HepG2 (cell line): ENCODE data around the gene BYSL. TPM values are rescaled to one million over a fixed set of nuclear protein-coding genes. Genes with fewer than 3 reads are reported as not detected.
A peak's percentile ranks its signal among the peaks of the same experiment; 100 is the strongest.

Experiments
- ATRX ChIP-seq: sonication (generic); formaldehyde crosslinking; IDR thresholded peaks from 2 replicates; pipeline ENCODE4 v1.4.0; 2020; ENCODE audit warnings: missing genetic modification reagents, borderline replicate concordance
- ELF4 ChIP-seq: sonication (generic); formaldehyde crosslinking; IDR thresholded peaks from 2 replicates; pipeline ENCODE4 v1.5.0; 2020; ENCODE audit warnings: missing genetic modification reagents, mild to moderate bottlenecking, moderate library complexity, borderline replicate concordance
- FOSL2 ChIP-seq: sonication (generic); formaldehyde crosslinking; IDR thresholded peaks from 2 replicates; pipeline ENCODE4 v1.4.0; 2020; ENCODE audit warnings: missing genetic modification reagents
- REST ChIP-seq, 2 experiments: IDR thresholded peaks; 2 replicates each; pipeline ENCODE4 v1.6.1; 2011 to 2012; ENCODE audit warnings: low read length in 2 of 2, borderline replicate concordance in 1 of 2, low read depth in 1 of 2, mild to moderate bottlenecking in 1 of 2, moderate library complexity in 1 of 2
- SMAD3 ChIP-seq: sonication (generic); formaldehyde crosslinking; IDR thresholded peaks from 2 replicates; pipeline ENCODE4 v1.4.0; 2020; ENCODE audit warnings: missing genetic modification reagents
- SMARCE1 ChIP-seq: fragments of 450-650 bp; IDR thresholded peaks from 2 replicates; pipeline ENCODE4 v1.6.1; 2017; ENCODE audit warnings: borderline replicate concordance
- TEF ChIP-seq: sonication (generic); formaldehyde crosslinking; IDR thresholded peaks from 2 replicates; pipeline ENCODE4 v1.5.0; 2020; ENCODE audit warnings: missing genetic modification reagents
- TP53 ChIP-seq: sonication (generic); formaldehyde crosslinking; conservative IDR thresholded peaks from 2 replicates; pipeline ENCODE4 v1.4.0; 2020; ENCODE audit warnings: missing genetic modification reagents
- UBTF ChIP-seq: sonication (generic); formaldehyde crosslinking; IDR thresholded peaks from 2 replicates; pipeline ENCODE4 v1.4.0; 2020; ENCODE audit warnings: mild to moderate bottlenecking, missing genetic modification reagents
- ZHX1 ChIP-seq: sonication (generic); formaldehyde crosslinking; IDR thresholded peaks from 2 replicates; pipeline ENCODE4 v1.8.1; 2022; ENCODE audit warnings: low read depth, mild to moderate bottlenecking, missing genetic modification reagents
- ZNF274 ChIP-seq: sonication (generic); formaldehyde crosslinking; IDR thresholded peaks from 2 replicates; pipeline ENCODE4 v1.5.1; 2020; ENCODE audit warnings: mild to moderate bottlenecking, missing genetic modification reagents
- ZNF691 ChIP-seq: sonication (generic); formaldehyde crosslinking; IDR thresholded peaks from 2 replicates; pipeline ENCODE4 v1.4.0; 2020; ENCODE audit warnings: missing genetic modification reagents, low read depth, mild to moderate bottlenecking, borderline replicate concordance
- ZNF770 ChIP-seq: sonication (generic); formaldehyde crosslinking; IDR thresholded peaks from 2 replicates; pipeline ENCODE4 v1.5.0; 2020; ENCODE audit warnings: mild to moderate bottlenecking, missing genetic modification reagents
- ZNF781 ChIP-seq: sonication (generic); formaldehyde crosslinking; IDR thresholded peaks from 2 replicates; pipeline ENCODE4 v1.5.1; 2020; ENCODE audit warnings: borderline replicate concordance, mild to moderate bottlenecking, missing genetic modification reagents; ENCODE audit errors: not compliant biosample characterization
- ZSCAN9 ChIP-seq: IDR thresholded peaks from 2 replicates; pipeline ENCODE4 v1.6.1; 2016; ENCODE audit warnings: borderline replicate concordance
- polyA plus RNA-seq, 8 experiments: library from polyadenylated mRNA; depleted of rRNA in 3 of 8; stranded (reverse) in 7 of 8; unstranded in 1 of 8; fragments of >200 nt; fragmentation: Illumina TruSeq in 4 of 8; extraction: Trizol in 4 of 8; gene quantifications; 2 replicates each; pipeline versions ENCODE4 v1.2.1 to v1.2.3, GENCODE V29; 2011 to 2016; ENCODE audit warnings: low read depth in 4 of 8, missing spikeins in 1 of 8, mixed read lengths in 1 of 8; ENCODE audit not compliant: insufficient read depth in 1 of 8
- total RNA-seq, 5 experiments: library from RNA; depleted of rRNA; stranded (reverse); fragments of >200 nt; fragmentation: Illumina TruSeq; extraction: Trizol; gene quantifications; 2 replicates each; pipeline ENCODE4 v1.2.3, GENCODE V29; 2016; ENCODE audit warnings: low read depth in 1 of 5

Gene BYSL
- total and polyA plus RNA-seq, 2 of the 13 experiments (the other 11 are each of a cell fraction or from before 2014, with no cell fraction given): 27.9 to 28.6 TPM

- TF ChIP-seq REST (IDR thresholded peaks at IDR 0.05; ENCODE audit: borderline replicate concordance in 1 of 2, low read depth in 1 of 2, low read length in 2 of 2) (no peak), UBTF (CRISPR knock-in tag) (no peak), ZNF781 (CRISPR knock-in tag) (peak; percentile 79), ZHX1 (CRISPR knock-in tag) (0 out of 2 replicates have a peak, but pooled peaks have one; percentile 3), ELF4 (CRISPR knock-in tag) (no peak), TEF (0 out of 2 replicates have a peak, but pooled peaks have one; percentile 20), ZSCAN9 (CRISPR knock-in tag) (no peak), ZNF691 (no peak), FOSL2 (CRISPR knock-in tag) (peak; percentile 38; the same call in 1 of the 2 replicates), ZNF274 (CRISPR knock-in tag) (no peak), TP53 (CRISPR knock-in tag) (no peak), ZNF770 (peak; percentile 25; the same call in 1 of the 2 replicates), ATRX (CRISPR knock-in tag) (no peak), SMARCE1 (no peak), SMAD3 (CRISPR knock-in tag) (0 out of 2 replicates have a peak, but pooled peaks have one; percentile 12)
Observed at GRCh38 chr6:41942067-41942851, 21.0 kb downstream of the BYSL start (continued).
